Stomach (tissue), 4 donors: ENCODE data around the gene KRT15.

Source experiments
- POLR2A ChIP-seq, 4 donors: fragments of 450-650 bp; IDR thresholded peaks; one replicate each; pipeline ENCODE4 v1.6.1; 2016; ENCODE audit warnings: antibody characterized with exemption in 4 of 4, control low read depth in 2 of 4, mild to moderate bottlenecking in 1 of 4, moderate library complexity in 1 of 4
- POLR2AphosphoS5 ChIP-seq, 3 donors: sonication (generic); formaldehyde crosslinking; IDR thresholded peaks; one replicate each; pipeline ENCODE4 v1.6.1; 2016; ENCODE audit warnings: antibody characterized with exemption in 3 of 3
- TF ChIP-seq, protein P1 (sequence below), 7 experiments: fragments of 450-650 bp in 4 of 7; fragments of 200-600 bp in 3 of 7; sonication (generic) in 3 of 7; IDR thresholded peaks; one replicate each; pipeline ENCODE4 v1.5.1; 2016 to 2019; ENCODE audit warnings: antibody characterized with exemption in 7 of 7, control low read depth in 2 of 7, mild to moderate bottlenecking in 1 of 7

DNA sequence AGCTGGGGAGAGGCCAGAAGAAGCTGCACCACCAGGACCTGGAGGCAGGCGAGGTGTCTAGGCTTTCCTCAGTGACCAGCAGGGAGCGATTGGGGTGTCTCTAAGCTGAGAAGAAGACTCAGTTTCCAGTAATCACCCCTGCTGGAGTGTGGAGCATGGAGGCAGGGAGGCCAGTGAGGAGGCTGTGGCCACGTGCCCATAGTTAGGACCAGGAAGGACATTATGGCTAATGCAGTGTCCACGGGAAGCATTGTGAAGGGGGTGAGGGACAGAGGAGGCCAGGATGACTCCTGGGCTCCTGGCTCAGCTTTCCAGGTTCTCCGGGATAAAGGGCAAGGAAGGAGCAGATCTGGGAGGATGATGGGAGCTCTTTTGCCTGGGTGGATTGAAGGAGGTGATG, 19.0 kb downstream of the KRT15 start:
- TF ChIP-seq, protein P1, sequence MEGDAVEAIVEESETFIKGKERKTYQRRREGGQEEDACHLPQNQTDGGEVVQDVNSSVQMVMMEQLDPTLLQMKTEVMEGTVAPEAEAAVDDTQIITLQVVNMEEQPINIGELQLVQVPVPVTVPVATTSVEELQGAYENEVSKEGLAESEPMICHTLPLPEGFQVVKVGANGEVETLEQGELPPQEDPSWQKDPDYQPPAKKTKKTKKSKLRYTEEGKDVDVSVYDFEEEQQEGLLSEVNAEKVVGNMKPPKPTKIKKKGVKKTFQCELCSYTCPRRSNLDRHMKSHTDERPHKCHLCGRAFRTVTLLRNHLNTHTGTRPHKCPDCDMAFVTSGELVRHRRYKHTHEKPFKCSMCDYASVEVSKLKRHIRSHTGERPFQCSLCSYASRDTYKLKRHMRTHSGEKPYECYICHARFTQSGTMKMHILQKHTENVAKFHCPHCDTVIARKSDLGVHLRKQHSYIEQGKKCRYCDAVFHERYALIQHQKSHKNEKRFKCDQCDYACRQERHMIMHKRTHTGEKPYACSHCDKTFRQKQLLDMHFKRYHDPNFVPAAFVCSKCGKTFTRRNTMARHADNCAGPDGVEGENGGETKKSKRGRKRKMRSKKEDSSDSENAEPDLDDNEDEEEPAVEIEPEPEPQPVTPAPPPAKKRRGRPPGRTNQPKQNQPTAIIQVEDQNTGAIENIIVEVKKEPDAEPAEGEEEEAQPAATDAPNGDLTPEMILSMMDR (IDR thresholded peaks at IDR 0.05) = no peak
- TF ChIP-seq POLR2A (IDR thresholded peaks at IDR 0.05) (no peak), POLR2AphosphoS5 (IDR thresholded peaks at IDR 0.05) (no peak)
